Hematopoietic multipotent progenitor cell treated with erythropoietin and hydrocortisone succinate and interleukin-3 and kit ligand, for 17 days (in vitro differentiated cells): Measurements from ENCODE around the gene PCDHGC5.

Source experiments
- DNase-seq: peaks from one replicate; pipeline ENCODE4 v3.0.0-alpha.2; 2015; ENCODE audit warnings: low spot score

PCDHGC5 gene

GRCh38 chr5:141490771-141491170 is 1.9 kb downstream of the PCDHGC5 start:
- no peak for DNase-seq

DNA sequence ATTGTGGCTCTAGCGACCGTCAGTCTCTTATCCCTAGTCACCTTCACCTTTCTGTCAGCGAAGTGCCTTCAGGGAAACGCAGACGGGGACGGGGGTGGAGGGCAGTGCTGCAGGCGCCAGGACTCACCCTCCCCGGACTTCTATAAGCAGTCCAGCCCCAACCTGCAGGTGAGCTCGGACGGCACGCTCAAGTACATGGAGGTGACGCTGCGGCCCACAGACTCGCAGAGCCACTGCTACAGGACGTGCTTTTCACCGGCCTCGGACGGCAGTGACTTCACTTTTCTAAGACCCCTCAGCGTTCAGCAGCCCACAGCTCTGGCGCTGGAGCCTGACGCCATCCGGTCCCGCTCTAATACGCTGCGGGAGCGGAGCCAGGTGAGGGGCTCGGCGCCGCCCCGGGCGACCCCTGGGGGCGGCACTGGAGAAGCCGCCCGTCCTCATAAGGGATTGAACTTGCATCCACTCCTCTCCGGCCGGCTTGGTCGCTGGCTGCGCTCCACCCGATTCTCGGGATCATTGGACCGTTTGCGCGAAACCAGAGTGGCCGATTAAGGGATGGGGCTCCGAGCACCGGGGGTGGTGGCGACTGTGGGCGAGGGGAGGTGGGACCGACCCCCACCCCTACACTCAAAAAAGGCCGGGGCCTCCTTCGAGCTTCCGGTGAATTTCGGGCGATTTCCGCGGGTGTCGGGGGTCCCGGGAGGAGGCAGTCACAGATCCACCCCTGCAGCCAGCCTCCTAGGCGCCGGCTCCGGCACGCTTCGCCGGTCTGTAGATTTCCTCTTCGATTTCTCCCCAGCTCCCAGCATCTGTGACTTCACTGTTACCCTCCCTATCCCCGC is 2.7 kb downstream of the PCDHGC5 start:
- no peak for DNase-seq

DNA sequence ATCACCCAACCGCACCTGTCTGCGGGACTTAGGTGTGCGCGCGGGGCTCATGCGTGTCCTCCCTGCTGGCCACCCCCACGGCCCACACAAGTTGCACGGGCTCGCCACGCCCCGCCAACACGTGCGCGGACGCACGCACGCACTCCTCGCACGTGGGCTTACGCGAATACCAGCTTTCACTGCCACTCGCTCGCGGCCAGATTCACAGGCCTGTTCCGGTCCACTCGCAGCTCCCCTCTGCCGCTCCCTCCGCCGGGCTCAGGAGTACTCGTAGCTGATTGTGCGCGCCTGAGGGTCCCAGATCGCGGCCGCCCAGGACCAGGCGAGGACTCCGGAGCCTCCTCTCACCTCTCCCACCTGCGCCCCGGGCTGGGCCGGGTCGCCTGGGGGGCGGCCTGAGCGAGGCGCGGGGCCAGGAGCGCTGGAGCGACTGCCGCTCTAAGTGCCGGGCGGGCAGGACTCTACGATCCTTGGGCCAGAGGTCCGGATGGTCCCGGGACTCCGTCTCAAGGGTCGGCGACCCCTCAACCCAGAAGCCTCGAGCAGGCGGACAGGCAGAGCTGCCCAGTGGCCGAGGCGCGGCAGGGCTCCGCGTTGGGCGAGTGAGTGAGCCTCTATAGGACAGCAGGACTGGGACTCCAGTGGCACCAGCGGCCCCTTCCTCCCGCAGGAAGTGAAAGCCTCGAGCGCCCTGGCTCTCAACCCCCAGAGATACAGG is 3.4 kb downstream of the PCDHGC5 start:
- DNase-seq, result no peak

- no peak for DNase-seq
Observed at GRCh38 chr5:141493500-141494422, 4.9 kb downstream of the PCDHGC5 start.

- DNase-seq, result no peak
Observed at GRCh38 chr5:141494761-141495452, 6.0 kb downstream of the PCDHGC5 start.

- DNase-seq, result no peak
Observed at GRCh38 chr5:141495453-141495811, 6.6 kb downstream of the PCDHGC5 start.

DNA sequence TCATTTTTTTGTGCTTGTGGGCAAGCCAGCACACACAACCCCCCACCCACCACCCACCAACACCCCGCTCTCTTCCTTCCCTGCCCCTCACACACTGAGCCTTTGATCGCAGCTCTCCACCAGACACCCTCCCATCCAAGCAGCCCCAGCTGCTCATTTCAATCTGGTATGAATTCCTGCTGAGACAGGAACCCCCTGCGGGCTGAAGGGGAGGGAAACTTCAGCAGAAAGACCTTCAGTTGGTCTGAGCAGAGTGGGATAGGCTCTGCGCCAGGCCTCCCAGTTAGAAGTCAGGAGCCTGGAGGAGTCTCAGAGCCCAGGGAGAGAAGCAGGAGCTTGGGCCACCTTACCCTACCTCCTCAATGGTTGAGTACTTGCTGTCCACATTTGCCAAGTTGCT is 7.2 kb downstream of the PCDHGC5 start:
- DNase-seq, result no peak

DNA sequence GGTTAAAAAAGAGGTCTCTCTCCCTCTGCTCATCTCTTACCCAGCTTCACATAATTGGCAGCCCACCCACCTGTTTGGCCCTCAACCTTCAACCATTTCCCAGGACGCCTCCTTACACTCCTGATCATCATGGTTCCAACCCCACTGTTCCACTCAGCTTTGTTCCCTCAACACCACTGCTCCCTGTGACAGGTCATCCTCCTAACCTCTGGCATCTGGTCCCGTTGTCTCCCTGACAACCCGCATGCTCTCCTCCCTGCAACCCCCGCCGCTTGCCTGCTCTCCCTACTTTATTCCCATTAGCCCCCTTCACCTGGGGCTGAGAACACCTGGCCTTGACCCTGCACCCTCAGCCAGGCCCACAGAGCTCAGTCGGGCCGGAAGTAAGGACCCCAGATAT is 12.9 kb downstream of the PCDHGC5 start:
- DNase-seq, result no peak

DNA sequence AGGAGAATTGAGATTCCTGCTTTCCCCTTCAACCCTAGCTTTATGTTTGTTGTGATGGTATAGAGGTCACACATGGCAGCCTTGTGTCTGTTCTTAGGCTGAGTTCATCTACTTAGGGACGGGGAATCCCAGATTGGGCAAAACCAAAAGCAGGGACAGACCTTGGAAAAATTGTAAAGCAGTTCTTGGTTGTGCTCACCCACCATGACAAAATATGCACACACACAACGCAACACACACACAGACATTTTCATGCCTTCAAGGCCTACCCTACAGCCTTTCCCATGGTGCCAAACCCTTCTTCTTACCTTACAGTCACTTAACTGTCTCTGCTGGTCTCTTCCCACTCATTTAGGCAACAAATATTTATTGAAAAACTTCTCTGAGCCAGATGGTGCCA is 14.8 kb downstream of the PCDHGC5 start:
- no peak for DNase-seq

DNA sequence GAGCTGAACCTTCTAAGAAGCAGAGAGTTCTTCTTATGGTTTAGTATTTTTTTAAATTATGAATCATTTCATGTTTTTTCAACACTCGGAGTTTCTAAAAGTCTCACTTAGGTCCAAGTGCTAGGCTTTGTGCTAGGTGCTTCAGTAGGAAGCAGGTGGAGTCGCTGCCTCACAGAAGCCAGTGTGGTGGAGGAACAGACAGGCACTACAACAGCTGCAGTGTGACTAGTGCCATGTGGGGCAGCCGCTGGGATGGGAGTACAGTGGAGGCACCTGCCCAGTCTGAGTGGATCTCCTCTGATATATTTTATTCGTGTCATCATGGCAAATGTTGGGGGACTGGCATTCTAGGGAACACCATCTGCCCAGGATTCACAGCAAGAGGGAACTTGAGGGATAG is 15.3 kb downstream of the PCDHGC5 start:
- DNase-seq, result no peak

DNA sequence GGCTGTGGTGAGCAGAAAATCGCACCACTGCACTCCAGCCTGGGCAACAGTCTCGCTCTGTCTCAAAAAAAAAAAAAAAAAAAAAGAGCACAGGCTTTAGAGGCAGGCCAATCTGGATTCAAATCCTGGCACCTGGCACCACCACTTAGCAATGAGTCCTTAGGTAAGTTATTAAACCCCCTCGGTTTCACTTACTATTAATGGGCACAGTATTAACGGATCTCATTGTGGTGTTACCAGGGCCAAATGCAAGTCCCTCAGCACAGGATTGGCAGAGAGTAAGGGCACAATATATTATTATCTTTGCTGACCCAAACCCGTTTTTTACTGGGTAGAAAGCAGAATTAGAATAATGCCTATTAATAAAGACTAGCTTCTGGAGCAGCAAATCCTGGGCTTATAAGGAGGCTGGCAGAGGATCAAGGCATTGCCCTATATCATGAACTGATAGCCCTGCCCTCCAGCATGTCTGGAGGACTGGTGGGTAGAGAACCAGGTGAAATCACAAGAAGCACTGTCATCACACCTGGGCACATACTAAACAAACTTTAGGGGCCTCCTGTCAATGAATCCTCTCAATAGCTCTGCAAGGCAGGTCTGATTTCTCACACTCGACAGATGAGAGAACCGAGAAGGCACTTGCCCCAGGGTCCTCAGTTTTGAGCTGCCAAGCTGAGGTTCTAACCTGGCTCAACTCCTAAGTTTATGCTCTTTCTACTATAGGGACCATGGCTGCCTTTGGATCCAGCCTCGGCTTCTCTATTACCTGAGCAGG is 17.7 kb downstream of the PCDHGC5 start:
- DNase-seq, result no peak

- DNase-seq, result no peak
Observed at GRCh38 chr5:141507387-141508091, 18.7 kb downstream of the PCDHGC5 start.

DNA sequence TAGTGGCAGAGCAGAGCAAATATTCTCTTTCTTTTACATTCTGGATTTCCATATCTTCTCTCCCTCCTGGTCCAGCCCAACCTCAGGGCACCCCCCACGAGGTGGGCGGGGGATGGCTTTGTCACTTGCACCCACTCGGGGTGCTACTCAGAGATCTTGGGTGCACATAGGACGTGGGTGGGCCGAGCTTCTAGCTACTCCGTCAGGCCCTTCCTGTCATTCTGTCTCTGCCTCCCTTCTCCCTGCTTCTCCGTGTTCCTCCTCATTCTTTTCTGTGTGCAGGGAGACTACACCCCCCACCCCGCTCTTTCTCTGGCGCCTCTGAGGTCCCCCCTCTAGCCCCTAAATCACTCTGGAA is 19.5 kb downstream of the PCDHGC5 start:
- no peak for DNase-seq

- DNase-seq, result no peak
Observed at GRCh38 chr5:141508798-141509611, 20.1 kb downstream of the PCDHGC5 start.

GRCh38 chr5:141510160-141510559 is 21.3 kb downstream of the PCDHGC5 start:
- no peak for DNase-seq

DNA sequence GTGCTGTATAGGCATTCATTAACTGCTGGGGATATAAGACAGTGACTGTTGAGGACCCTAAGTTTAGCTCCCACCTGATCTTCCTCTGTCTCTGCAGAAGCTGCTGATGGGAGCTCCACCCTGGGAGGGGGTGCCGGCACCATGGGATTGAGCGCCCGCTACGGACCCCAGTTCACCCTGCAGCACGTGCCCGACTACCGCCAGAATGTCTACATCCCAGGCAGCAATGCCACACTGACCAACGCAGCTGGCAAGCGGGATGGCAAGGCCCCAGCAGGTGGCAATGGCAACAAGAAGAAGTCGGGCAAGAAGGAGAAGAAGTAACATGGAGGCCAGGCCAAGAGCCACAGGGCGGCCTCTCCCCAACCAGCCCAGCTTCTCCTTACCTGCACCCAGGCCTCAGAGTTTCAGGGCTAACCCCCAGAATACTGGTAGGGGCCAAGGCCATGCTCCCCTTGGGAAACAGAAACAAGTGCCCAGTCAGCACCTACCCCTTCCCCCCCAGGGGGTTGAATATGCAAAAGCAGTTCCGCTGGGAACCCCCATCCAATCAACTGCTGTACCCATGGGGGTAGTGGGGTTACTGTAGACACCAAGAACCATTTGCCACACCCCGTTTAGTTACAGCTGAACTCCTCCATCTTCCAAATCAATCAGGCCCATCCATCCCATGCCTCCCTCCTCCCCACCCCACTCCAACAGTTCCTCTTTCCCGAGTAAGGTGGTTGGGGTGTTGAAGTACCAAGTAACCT is 22.1 kb downstream of the PCDHGC5 start:
- no peak for DNase-seq

GRCh38 chr5:141511771-141512325 is 23.0 kb downstream of the PCDHGC5 start:
- no peak for DNase-seq

- DNase-seq, result peak; percentile 83
Observed at GRCh38 chr5:141512390-141512910, 23.6 kb downstream of the PCDHGC5 start.
